Measurements from ENCODE around the gene LCNL1.

LCNL1 gene

DNA sequence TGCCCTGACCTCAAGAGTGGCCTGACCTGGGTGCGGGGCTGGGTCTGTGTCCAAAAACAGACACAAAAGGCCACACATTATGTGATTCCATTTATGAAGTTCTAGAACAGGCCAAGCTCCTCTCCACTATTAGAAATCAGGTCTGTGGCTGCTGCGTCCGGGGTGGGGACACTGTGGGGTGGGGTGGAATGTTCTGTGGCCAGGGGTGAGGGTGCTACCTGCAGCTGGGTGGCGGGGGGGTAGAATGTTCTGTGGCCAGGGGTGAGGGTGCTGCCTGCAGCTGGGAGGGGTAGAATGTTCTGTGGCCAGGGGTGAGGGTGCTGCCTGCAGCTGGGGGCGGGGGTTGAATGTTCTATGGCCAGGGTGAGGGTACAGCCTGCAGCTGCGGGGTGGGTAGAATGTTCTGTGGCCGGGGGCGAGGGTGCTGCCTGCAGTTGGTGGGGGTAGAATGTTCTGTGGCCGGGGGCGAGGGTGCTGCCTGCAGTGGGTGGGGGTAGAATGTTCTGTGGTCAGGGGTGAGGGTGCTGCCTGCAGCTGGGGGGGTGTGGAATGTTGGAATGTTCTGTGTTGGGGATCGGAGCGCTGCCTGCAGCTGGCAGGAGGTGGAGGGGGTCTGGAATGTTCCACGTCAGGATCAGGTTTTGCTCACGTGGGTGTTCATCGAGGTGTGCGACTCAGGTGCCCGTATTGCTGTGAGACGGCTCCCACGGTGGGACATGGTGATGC is 22.4 kb upstream of the LCNL1 start:
- DNase-seq (ENCODE audit: low read depth in 2 of 2) = no peak

DNA sequence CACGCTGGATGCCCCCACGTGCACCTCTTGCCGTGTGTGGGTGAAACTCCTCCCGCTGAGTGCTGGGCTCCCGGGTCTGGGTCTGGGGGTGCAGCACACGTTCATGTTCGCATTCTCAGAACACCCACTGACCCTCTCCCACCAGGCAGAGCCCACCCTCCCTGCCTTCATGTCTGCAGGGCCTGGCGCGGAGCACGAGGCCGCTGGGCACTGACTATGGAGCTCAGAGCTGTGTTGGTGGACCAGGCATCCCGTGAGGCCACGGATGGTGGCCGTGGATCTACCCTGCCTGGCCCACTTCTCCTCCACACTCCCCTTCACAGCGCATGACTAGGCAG is 21.9 kb upstream of the LCNL1 start:
- no peak for DNase-seq (ENCODE audit: low read depth in 2 of 2)

DNA sequence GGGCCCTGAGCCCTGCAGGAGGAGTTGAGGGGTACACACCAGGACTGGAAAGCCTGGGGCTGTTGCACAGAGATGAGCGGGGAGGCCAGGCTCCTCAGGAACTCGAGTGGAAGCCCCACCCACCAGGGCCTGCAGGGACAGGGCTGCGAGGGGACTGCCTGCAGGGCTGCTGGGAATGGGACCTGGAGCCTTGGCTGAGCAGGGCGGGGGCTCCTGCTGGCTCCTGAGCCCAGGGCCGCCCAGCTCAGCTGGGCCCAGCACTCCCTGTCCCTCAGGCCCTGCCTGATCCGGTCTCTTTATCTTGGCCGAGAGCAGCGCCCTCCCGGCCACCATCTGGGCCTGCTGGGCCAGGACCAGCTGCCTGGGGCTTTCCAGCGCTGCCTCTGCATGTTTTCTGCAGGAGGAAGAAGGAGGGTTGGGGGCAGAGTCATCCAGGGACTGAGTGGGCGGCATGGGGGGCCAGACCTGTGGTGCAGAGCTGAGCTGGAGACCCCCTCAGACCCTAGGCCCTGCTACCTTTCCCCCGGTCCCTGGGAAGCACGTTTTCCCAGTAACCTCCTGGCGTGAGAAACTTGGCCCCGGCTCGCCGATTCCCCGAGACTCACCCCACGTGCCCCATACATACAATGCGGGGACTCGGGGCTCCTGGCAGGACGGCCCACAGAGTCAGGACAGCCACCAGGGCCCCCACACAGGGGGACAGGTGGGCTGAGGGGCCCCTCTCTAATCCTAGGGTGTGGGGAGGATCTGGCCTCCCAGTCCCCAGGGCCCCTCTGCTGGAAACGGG is 21.3 kb upstream of the LCNL1 start:
- no peak for DNase-seq (ENCODE audit: low read depth in 2 of 2)

DNA sequence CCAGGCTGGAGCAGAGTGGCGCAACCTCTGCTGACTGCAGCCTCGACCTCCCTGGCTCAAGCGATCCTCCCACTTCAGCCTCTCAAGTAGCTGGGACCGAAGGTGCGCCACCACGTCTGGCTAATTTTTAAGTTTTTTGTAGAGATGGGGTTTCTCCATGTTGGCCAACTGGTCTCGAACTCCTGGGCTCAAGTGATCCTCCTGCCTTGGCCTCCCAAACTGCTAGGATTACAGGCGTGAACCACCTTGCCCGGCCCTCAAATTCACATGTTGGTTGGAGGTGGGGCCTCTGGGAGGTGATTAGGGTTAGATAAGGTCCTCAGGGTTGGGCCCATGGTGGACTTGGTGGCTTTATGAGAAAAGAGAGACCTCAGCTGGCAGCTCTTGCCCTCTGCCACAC is 20.6 kb upstream of the LCNL1 start:
- DNase-seq (ENCODE audit: low read depth in 2 of 2) = no peak

DNA sequence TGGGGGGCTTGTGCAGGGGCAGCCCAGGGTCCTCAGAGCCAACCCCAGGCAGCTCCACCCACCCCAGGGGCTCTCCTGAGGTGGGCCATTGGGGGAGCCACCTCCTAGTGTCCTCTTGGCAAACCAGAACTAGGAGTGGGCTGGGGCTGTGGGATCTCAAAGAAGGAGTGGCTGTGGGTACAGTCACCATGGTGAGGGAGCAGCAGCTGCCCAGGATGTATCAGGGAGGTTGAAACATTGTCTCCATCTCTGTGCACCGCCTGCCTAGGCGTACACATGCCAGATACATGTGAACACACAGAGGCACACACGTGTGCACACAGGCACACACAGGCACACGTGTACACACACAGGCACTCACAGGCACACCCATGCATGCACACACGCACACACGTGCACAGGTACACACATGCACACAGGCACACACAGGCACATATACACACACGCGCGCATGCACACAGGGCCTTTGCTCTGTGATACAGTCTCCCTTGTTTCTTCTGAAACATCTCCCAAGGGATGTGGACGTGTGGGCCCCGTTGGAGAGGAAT is 20.0 kb upstream of the LCNL1 start:
- no peak for DNase-seq (ENCODE audit: low read depth in 2 of 2)

DNA sequence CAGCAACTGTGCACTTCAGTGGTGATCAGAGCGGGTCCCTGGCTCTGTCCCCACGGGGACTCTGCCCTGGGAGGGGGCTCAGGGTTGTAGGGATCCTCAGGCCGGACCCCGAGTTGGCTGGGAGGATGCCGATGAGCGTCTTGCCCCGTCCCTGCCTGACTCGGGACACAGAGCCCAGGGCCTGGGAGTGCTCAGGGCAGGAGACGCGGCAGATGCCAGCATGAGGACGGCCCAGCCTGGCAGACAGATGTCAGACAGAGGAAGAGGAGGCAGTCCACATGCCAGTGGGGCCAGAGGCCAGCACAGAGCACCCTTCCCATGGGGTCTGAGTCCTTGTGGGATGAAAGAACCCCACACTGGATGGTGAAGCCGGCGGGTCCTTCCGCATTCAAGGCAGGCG is 19.5 kb upstream of the LCNL1 start:
- no peak for DNase-seq (ENCODE audit: low read depth in 2 of 2)

DNA sequence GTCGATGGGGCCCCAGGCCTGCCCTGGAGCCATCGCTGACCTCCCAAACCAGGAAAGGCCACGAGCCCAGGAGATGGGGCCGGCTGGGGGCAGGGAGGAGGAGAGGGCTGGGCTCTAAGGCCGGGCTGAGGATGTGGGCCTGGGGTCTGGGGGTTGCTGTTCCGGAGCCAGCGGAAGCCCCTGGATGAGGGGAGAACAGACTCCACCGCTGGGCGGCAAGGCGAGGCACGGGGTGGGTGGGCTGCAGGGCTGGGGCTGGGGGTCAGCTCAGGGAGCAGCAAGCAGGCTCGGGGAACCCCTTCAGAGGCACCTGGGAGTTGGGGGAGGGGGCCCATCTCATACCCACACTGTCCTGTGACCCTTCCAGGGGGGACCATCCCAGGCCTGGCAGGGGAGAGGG is 19.0 kb upstream of the LCNL1 start:
- DNase-seq (ENCODE audit: low read depth in 2 of 2) = no peak

DNA sequence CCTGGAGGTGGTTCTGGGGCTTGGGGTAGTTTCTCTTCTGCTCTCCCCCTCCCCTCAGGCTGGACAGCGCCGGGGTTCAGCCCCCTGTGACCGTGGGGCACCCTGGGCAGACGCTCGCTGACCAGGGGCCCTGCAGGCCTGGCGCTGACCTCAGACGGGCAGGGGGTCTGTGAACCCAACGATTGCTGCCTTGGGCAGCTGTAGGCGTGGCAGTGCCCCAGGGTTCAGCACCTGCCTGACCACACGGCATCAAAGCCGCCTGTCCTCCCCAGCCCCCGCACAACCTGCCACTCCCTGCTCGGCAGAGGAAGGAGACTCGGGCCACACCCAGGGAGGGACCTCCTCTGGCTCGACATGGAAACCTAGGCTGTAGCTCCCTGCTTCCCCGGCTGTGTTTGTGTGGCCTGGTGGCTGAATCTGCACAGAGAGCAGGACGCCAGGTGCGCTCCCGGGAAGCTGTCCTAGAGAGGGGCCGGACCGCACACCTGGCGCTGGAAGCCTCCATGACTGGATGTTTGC is 18.6 kb upstream of the LCNL1 start:
- DNase-seq (ENCODE audit: low read depth in 2 of 2) = no peak

DNA sequence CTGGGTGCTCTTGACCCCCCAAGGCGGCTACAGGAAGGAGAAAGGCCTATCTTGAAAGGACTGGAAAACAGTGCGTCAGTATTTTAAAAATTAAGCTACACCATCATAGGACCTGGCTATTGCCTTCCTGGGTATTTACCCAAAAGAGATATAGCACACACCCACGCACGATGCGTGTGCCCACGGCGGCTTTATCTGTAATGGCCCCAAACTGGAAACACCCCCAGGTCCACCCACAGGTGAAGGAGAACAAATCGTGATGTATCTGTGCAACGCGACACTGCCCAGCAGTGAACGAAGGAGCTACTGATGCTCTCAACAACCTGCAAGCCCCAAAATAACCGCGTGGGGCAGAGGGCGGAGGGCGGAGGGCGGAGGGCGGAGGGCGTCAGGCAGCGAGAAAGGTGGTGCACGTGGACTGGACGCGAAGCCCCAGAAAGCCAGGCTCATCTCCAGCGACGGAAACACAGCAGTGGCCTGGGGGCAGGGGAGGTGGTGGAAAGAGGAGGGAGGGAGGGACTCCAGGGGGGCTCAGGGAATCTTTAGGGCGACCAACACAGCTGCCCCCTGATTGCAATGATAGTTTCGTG is 17.9 kb upstream of the LCNL1 start:
- no peak for DNase-seq (ENCODE audit: low read depth in 2 of 2)

DNA sequence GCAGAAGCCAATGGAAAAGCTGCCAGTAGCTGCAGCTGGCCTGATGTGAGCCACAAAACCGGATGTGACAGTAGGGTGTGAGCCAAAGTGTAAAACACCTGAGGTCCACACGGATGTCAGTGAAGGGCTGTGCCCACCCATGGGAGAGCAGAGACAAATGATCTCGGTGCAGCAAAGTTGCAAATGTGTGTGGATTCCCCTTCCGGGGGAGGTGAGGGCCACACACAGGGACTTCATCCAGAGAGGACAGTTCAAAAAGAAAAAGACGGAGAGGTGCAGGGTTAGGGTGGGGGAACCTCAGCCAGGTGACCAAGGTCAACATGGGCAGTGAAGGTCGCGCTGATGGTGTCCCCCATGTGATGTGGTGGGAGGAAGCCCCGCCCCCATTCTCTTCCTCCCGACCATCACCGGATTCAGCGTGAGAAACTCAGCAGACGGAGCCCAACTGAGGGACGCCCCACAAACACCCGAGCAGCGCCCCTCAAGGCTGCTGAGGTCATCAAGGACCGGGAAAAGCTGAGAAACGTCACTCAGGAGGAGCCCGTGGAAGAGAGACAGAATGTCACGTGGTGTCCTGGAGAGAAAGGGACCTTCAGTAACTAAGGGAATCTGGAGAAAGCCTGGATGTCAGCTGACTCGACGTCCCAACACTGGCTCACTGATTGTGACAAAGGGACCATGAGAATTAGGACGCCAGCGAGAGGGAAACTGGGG is 16.9 kb upstream of the LCNL1 start:
- DNase-seq (ENCODE audit: low read depth in 2 of 2) = no peak

DNA sequence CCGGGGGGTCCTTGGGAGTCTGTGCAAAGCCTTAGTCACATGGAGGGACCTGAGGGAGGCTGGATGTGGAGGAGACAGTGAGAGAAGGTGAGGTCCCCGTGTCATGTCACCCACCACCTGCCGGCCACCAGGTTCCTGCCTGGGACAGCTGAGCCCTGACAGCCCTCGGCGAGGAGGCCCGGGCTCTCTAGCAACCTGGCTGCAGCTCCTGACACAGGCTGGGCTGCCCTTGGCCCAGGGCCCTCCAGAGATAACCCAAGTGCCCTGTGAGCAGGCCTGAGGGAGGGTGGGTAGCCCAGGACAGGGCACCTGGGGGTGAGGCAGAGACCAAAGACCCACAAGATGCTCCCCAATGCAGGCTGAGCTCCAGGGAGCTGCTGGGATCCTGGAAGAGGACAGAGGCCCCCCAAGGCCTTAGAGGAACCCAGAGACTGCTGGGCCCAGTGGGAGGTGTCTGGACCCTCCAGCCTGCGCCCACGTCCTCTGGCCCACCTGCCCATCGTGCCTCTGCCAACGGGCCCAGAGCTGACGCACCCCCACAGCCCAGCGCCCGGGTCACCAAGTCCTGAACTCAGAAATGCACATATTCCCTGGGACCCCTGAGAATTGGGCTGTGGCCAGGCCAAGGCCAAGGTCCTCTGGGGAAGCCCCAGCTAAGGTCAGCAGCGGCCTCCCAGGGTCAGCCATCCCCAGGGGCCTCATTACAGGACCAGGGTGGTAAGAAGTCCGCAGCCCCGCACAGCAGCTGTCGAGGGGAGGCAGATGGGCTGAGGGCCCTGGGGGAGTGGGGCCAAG is 14.3 kb upstream of the LCNL1 start:
- DNase-seq (ENCODE audit: low read depth in 2 of 2) = no peak

DNA sequence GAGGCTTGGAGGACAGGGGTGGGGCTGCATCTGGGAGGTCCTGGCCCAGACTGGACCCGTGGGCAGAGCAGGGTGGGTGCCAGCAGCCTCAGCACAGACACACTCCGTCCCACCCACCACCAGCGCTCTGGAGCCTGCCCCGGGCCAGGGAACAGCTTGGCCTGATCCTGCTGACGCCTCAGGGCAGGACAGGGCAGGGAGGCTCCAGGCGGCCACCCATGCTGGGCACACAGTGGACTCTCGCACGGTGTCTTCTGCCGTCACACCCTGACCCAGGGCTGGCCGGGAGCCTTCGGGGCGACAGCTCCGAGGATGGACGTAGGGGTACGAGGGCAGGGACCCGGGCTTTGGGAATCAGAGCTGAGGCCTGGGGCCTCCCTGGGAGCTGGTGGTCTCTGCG is 13.6 kb upstream of the LCNL1 start:
- DNase-seq (ENCODE audit: low read depth in 2 of 2) = no peak

DNA sequence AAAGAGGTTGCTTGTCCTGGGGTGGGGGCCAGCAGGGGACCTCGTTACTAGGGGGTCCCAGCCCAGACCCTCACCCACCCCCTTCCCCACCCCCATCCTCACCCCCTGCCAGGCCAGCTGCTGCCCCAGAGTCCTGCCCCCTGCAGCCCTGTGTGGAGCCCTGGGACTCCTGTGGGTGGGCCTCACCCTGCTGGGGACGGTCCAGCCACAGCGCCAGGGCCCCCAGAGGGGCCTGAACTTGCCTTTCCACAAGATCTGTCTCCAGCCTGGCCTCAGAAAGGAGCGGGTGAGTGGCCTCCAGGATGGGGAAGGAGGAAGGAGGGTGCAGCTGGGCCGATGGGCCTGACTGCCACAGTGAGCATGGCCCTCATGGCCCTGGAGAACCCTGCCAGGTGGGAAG is 13.0 kb upstream of the LCNL1 start:
- DNase-seq (ENCODE audit: low read depth in 2 of 2) = no peak

DNA sequence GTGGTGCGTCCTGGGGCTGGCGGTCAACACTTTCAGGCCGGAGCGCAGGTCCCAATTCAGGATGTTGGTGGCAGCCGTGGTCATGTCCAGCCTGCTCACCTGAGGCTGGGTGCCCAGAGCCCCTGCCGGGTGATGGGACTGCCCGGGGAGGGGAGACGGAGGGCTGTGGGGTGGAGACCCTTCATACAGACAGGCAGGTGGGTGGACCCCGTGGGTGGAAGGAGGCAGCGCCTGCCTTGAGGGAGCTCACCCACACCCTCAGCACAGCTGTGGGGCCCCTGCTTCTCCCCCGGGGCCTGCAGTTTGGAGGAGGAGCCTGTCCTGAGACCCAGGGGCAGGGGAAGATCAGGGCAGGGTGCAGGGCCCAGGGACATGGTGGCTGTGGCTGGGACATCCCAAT is 12.4 kb upstream of the LCNL1 start:
- no peak for DNase-seq (ENCODE audit: low read depth in 2 of 2)

DNA sequence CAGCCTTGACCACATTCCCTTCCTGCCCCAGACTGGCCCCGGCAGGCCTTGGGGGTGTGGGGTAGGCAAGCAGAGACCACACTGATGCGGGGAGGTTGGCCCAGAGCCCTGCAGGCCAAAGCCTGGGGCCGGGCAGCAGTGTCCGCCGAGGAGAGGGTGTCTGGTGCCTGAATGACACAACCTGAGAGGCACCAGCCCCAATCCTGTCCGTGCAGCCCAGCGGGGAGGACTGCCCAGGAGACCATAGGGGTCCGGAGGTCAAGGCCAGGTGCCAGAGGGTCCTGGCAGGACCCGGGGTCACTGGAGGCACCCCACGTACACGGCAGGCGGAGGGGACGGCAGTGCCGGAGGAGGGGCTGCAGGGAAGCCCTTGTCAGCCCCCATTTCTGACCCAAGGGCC is 11.0 kb upstream of the LCNL1 start:
- DNase-seq (ENCODE audit: low read depth in 2 of 2) = no peak

DNA sequence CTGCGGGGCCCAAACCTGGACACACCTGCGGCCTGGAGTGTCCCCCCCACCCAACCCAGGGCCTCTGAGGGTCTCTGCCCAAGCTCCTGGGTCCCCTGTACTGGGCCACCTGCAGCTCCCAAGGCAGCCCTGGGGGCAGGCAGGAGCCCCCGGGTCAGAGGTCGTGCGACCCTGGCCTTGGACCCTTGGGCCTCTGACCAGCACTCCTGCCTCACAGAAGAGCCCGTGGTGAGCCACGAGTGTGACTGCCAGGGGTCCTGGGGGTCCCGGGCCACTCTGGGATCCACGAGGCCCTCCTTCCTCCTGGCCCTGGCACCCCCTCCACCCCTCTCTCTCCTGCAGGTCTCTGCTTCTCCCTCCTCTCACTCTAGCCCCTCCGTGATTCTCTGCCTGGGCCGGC is 10.5 kb upstream of the LCNL1 start:
- no peak for DNase-seq (ENCODE audit: low read depth in 2 of 2)

DNA sequence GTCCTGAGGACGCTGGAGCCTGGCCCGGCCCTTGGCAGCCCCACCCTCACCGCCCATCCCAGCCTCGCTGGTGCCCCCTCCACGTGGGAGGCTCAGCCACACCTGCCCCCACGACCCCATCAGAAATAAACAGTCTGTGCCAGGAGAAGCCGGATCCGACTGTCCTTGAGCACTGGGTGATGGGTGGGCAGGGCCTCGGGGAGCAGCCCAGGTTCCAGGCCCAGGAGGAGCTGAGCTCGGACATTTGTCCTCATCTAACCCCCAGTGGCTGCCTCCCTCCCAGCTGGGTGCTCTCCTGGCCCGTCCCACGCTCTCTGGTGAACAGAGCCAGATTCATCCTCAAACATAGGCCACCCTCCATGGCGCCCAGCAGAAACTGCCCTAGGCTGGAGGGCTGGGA is 10.1 kb upstream of the LCNL1 start:
- no peak for DNase-seq (ENCODE audit: low read depth in 2 of 2)

DNA sequence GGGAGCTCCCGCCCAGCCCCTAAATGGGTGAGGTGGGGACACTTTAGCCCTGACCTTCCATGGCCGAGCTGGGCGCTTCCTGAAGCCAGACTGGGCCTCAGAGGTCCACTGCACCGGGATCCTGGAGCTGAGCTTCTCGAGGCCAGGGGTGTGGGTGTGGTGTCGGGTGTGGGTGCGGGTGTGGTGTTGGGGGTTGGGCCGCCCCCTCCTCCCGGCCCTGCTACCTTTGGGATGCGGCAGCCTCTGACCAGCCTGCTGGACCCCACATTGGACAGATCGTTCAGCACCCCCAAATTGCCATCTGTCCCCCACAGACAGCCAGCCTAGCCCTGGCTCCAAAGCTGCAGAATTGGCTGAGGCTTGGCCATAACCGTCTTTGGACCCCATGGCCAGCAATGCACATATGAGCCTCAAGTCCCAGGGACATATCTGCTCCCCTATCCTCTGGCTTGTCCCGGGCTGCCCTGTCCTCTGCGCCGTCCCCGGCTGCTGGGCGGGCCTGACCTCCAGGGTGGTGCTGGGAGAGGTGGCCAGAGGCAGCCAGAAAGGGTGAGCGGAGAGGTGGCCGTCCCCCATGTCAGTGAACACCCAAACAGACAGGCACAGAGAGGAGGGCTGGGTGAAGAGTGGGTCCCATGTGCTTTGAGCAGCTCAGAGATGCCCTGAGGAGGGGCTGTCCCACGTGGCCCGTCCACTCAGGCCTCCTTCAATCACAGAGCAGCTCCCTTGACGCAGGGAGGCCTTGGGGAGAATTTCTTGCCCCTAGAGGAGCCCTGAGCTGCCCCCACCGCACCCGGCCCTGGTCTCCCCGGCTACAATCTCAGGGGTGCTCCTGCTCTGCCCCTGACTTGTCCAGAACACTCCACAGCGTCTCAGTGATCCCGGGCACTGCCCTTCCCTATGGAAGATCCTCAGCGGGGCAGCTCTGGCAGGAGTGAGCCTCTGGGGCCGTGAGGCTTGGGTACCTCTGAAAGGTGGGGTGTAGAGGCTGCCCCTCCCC is 8.9 kb upstream of the LCNL1 start:
- no peak for DNase-seq (ENCODE audit: low read depth in 2 of 2)

DNA sequence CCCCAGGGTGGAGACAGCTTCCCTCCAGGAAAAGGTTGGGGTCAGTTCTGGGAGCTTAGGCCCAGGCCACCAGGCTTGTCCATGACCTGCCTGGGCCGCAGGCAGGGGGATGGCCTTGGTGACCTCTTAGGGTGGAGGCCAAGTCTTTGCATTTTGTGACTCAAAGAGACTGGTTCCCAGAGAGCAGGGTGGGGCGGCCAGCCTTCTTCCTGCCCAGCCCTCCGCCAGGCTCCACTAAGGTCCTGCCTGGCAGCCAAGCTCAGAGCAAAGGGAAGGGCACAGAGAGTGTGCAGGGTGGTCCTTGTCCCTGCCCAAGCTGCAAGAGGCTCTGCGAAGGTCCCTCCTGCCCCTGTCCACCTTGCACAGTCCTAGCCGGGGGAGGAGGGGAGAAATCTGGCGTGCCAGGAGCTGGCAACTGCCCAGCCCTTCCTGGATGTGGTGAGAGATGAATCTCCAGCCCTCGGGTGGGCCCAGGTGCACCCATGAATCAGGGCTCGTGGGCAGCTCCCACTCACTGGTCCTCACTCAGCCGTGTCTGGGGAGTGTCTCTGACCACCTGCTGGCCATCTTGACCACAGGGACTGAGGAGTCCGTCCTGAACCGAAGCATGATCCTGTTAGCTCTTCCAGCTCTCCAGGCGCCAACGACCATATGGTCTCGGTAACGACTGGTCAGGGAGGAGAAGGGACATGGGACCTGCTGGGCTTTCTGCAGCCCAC is 7.8 kb upstream of the LCNL1 start:
- no peak for DNase-seq (ENCODE audit: low read depth in 2 of 2)
